Tibial artery (tissue), 4 donors: Measurements from ENCODE around the gene GAS5.

Experiments
- DNase-seq, 2 donors: peaks; one replicate each; pipeline ENCODE4 v3.0.0-alpha.2; 2019
- H3K27ac ChIP-seq, 2 donors: fragments of 200-600 bp; sonication (generic) in 1 of 2; 1 replicate in 1 of 2; 2 replicates in 1 of 2; pipeline ENCODE4 v1.5.1; 2018 to 2019; ENCODE audit warnings: mild to moderate bottlenecking in 1 of 2
- H3K27me3 ChIP-seq, 2 donors: fragments of 200-600 bp; sonication (generic) in 1 of 2; one replicate each; pipeline versions ENCODE4 v1.5.1 to v1.6.0; 2016 to 2019
- H3K36me3 ChIP-seq, 3 donors: fragments of 200-600 bp; sonication (generic) in 2 of 3; one replicate each; pipeline ENCODE4 v1.5.1; 2016 to 2019; ENCODE audit warnings: mild to moderate bottlenecking in 2 of 3
- H3K4me1 ChIP-seq, 4 donors: fragments of 200-600 bp; sonication (generic) in 2 of 4; 1 replicate in 3 of 4; 2 replicates in 1 of 4; pipeline ENCODE4 v1.5.1; 2016 to 2019
- H3K4me3 ChIP-seq, 2 donors: fragments of 200-600 bp; sonication (generic) in 1 of 2; 1 replicate in 1 of 2; 2 replicates in 1 of 2; pipeline ENCODE4 v1.5.1; 2018 to 2019; ENCODE audit warnings: mild to moderate bottlenecking in 2 of 2
- H3K9me3 ChIP-seq, 3 donors: fragments of 200-600 bp; sonication (generic) in 1 of 3; one replicate each; pipeline ENCODE4 v1.5.1; 2016 to 2019
- CTCF ChIP-seq, 2 experiments: fragments of 200-600 bp in 1 of 2; fragments of 450-650 bp in 1 of 2; IDR thresholded peaks; one replicate each; pipeline ENCODE4 v1.5.1; 2017 to 2019; ENCODE audit warnings: antibody characterized with exemption in 2 of 2, mild to moderate bottlenecking in 1 of 2, moderate library complexity in 1 of 2
- intact Hi-C: fragments of 100-400 bp; cut with DNase I; formaldehyde crosslinking; loops from one replicate; pipeline ENCODE4 v1.15.0; 2023; ENCODE audit warnings: low total_unique reads

GAS5 gene

DNA sequence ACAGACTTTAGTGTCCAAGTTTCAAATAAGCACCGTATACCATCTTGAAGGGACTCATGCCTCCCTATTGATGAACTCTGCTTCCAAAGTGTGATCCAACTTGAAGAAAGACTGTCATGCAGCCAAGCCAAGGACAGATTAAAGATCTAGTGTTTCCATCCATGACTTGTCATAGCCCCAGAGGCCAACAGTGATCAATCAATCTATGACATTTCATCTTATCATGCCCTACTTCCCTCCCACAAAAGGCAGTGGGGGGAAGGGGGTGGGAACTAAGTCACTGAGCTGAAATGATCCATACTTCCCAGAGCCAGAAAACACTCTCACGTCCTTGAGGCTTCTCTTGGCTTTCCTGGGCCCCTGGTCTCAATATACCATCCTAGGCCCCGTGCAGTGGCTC is 45.3 kb upstream of the GAS5 start:
- Histone ChIP-seq H3K27ac (no peak overlapping the region), H3K36me3 (peaks cover 0 to 5% (median 4%) of the 10 kb centered on the region in 3 donors), H3K4me1 (no peaks in the 10 kb centered on the region), H3K4me3 (no peak overlapping the region), H3K9me3 (no peaks in the 10 kb centered on the region), H3K27me3 (no peaks in the 10 kb centered on the region)
- no peak for DNase-seq
- intact Hi-C loops = no loop called here
- TF ChIP-seq CTCF (IDR thresholded peaks at IDR 0.05) = no peak

DNA sequence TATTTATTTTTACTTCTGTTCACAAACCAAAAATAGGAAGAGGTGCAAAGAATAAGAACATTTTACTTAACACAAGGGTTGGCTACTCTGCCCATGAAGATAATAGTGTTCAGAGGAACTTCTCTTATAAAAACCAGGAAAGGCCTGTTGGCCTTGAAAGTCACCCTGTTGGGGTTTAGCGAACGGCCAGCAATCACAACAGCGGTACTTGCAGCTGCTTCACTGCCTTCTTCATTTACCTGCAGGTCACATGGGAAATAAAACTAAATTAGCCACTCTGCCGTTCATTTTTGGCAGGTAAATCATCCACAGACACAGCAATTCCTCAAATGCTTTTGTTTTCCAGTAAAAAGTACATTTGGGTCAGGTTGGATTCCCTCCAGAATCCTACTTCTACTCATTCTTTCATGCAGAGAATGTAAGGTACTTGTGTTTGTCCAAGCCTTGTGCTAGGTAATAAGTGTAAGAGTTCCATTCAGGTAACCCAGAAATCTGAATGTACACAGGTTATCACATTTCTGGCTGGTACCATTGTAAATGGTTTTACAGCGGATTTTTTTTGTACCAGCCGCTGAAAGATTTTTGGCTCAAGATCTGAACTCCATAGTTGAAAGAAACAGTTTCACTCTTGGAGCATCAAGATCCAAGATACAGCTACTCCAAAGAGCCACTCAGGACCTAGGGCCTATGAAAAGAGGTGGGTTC is 36.2 kb upstream of the GAS5 start:
- no peaks in the 10 kb centered on the region for H3K9me3 ChIP-seq
- no peak for DNase-seq
- no peaks in the 10 kb centered on the region for H3K4me1 ChIP-seq
- TF ChIP-seq CTCF (IDR thresholded peaks at IDR 0.05) = no peak
- H3K27me3 ChIP-seq = no peaks in the 10 kb centered on the region
- H3K27ac ChIP-seq = no peak overlapping the region
- H3K4me3 ChIP-seq = no peak overlapping the region
- H3K36me3 ChIP-seq = peaks cover 0 to 8% (median 4%) of the 10 kb centered on the region in 3 donors
- intact Hi-C loops = no loop called here

DNA sequence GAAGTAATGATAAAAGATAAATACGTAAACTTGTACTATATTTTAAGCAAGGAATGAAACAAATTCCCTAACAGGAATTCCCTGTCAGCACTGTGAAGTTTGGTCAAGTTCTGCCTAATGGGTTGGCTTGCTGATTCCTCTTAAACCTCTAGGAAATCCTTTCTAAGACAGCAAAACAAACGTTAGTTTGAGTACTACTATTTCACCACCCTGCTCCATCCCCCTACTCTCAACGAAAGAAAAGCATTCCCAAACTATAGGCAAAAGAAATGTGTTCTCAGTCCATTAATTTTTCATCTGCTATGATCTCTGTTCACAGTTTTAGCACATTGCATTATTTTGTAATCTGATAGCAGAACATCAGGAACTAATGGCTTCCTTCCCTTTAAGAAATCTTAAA is 33.2 kb upstream of the GAS5 start:
- TF ChIP-seq CTCF (IDR thresholded peaks at IDR 0.05) = no peak
- DNase-seq = no peak
- Histone ChIP-seq H3K9me3 (no peaks in the 10 kb centered on the region), H3K4me3 (no peak overlapping the region), H3K27ac (no peak overlapping the region), H3K4me1 (no peaks in the 10 kb centered on the region), H3K27me3 (no peaks in the 10 kb centered on the region), H3K36me3 (peaks cover 0 to 4% (median 0%) of the 10 kb centered on the region in 3 donors)
- intact Hi-C loops = no loop called here

DNA sequence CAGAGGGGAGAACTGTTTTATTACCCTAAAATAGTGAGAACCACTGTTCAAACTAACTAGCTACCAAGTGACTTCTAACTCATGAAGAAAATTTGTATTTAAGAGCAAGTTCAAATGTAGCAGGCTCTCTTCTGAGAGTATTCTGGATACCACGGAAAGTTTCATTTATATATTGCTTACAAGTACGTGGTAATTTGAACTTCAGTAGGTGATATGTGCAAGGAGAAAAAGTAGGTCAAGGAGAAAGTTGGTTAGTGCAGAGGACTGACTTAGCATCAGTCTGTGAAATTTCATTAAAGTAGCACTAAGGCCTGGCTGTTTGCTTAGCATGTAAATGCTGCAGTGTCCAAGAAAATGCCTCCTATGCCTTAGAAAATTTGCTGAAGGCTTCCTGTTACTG is 32.6 kb upstream of the GAS5 start:
- DNase-seq = no peak
- Histone ChIP-seq H3K9me3 (no peaks in the 10 kb centered on the region), H3K36me3 (peaks cover 0 to 5% (median 0%) of the 10 kb centered on the region in 3 donors), H3K27me3 (no peaks in the 10 kb centered on the region), H3K4me1 (no peaks in the 10 kb centered on the region), H3K4me3 (no peak overlapping the region), H3K27ac (no peak overlapping the region)
- intact Hi-C loops = no loop called here
- no peak for TF ChIP-seq CTCF (IDR thresholded peaks at IDR 0.05)

DNA sequence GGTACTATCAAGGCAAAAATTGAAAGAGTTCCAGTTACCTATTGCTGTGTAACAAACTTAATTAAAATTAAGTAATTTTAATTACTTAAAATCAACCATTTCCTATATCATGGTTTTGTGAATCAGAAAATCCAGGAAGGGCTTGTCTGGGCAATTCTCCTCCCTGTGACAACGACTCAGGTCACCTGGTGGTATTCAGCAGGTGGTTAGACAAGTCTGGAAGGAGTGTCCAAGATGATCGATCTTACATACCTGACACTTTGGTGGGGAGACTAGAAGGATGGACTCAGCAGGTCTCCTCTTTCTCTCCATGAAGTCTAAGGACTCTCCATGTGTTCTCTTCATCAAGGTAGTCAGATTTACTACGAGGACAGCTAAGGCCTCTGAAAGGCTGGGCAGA is 26.4 kb upstream of the GAS5 start:
- TF ChIP-seq CTCF (IDR thresholded peaks at IDR 0.05) = no peak
- intact Hi-C loops = no loop called here
- Histone ChIP-seq H3K4me1 (no peaks in the 10 kb centered on the region), H3K27me3 (no peaks in the 10 kb centered on the region), H3K9me3 (no peaks in the 10 kb centered on the region), H3K27ac (no peak overlapping the region), H3K36me3 (peaks cover 0 to 20% (median 0%) of the 10 kb centered on the region in 3 donors), H3K4me3 (no peak overlapping the region)
- DNase-seq = no peak

GRCh38 chr1:173893611-173894010 is 25.8 kb upstream of the GAS5 start:
- Histone ChIP-seq H3K36me3 (peaks cover 0 to 24% (median 0%) of the 10 kb centered on the region in 3 donors), H3K4me3 (no peak overlapping the region), H3K9me3 (no peaks in the 10 kb centered on the region), H3K4me1 (no peaks in the 10 kb centered on the region), H3K27me3 (no peaks in the 10 kb centered on the region), H3K27ac (no peak overlapping the region)
- intact Hi-C loops = no loop called here
- no peak for TF ChIP-seq CTCF (IDR thresholded peaks at IDR 0.05)
- no peak for DNase-seq
